WTC11 (cell line): Measurements from ENCODE around the gene FERMT3. TPM values are rescaled to one million over a fixed set of nuclear protein-coding genes. Genes with fewer than 3 reads are reported as not detected.

Source experiments
- ATAC-seq: fragments of 200-7000 bp; cut with Tn5 transposase; 2 replicates; pipeline ENCODE4 v1.10.0; 2021; ENCODE audit warnings: mild to moderate bottlenecking, moderate library complexity
- CTCF ChIA-PET: fragments of 300-600 bp; sonication (Branson Sonifier 250); formaldehyde crosslinking; loops from one replicate; lab custom pipeline; 2021; ENCODE audit warnings: antibody characterized with exemption; lab: Charles Lee
- POLR2A ChIA-PET: fragments of 350-600 bp; sonication (Branson Sonifier 250); formaldehyde crosslinking; loops from one replicate; lab custom pipeline; 2021; ENCODE audit warnings: antibody characterized with exemption; lab: Charles Lee
- DNase-seq: peaks from one replicate; pipeline ENCODE4 v3.0.0; 2021; ENCODE audit warnings: low spot score
- H3K27ac Mint-ChIP-seq: 2 replicates; pipeline ENCODE4 v1.8.0; 2021; ENCODE audit warnings: mixed read lengths
- H3K27me3 Mint-ChIP-seq: 2 replicates; pipeline ENCODE4 v1.8.0; 2021; ENCODE audit warnings: low read depth, mild to moderate bottlenecking, moderate library complexity, mixed read lengths
- H3K36me3 Mint-ChIP-seq: 2 replicates; pipeline ENCODE4 v1.8.0; 2021; ENCODE audit warnings: mixed read lengths
- H3K4me1 Mint-ChIP-seq: 2 replicates; pipeline ENCODE4 v1.8.0; 2022; ENCODE audit warnings: mixed read lengths
- H3K4me3 Mint-ChIP-seq: 2 replicates; pipeline ENCODE4 v1.8.0; 2021; ENCODE audit warnings: mild to moderate bottlenecking, moderate library complexity, mixed read lengths
- H3K9me3 Mint-ChIP-seq: 2 replicates; pipeline ENCODE4 v1.8.0; 2021; ENCODE audit warnings: mixed read lengths
- ATF2 ChIP-seq: sonication (generic); formaldehyde crosslinking; IDR thresholded peaks from 2 replicates; pipeline ENCODE4 v1.8.1; 2022; ENCODE audit warnings: low read depth, missing genetic modification reagents, borderline replicate concordance
- E2F1 ChIP-seq: sonication (generic); formaldehyde crosslinking; IDR thresholded peaks from 2 replicates; pipeline ENCODE4 v1.8.0; 2022; ENCODE audit warnings: mild to moderate bottlenecking, missing genetic modification reagents
- ELF4 ChIP-seq: sonication (generic); formaldehyde crosslinking; IDR thresholded peaks from 2 replicates; pipeline ENCODE4 v1.8.1; 2022; ENCODE audit warnings: low read depth, mild to moderate bottlenecking, moderate library complexity, missing genetic modification reagents
- ERG ChIP-seq: fragments of 250-450 bp; sonication (Bioruptor Pico); IDR thresholded peaks from 2 replicates; pipeline ENCODE4 v1.8.0; 2021; ENCODE audit warnings: mild to moderate bottlenecking
- ETV6 ChIP-seq: sonication (generic); formaldehyde crosslinking; IDR thresholded peaks from 2 replicates; pipeline ENCODE4 v1.8.1; 2022; ENCODE audit warnings: mild to moderate bottlenecking, missing genetic modification reagents
- KAT7 ChIP-seq: sonication (generic); formaldehyde crosslinking; IDR thresholded peaks from 2 replicates; pipeline ENCODE4 v1.8.1; 2023; ENCODE audit warnings: missing genetic modification reagents, mild to moderate bottlenecking, borderline replicate concordance
- MXD4 ChIP-seq: fragments of 250-450 bp; sonication (Bioruptor Pico); IDR thresholded peaks from 2 replicates; pipeline ENCODE4 v1.8.0; 2021; ENCODE audit warnings: mild to moderate bottlenecking, moderate library complexity, borderline replicate concordance
- NR2C2 ChIP-seq: sonication (generic); formaldehyde crosslinking; IDR thresholded peaks from 2 replicates; pipeline ENCODE4 v1.8.0; 2022; ENCODE audit warnings: mild to moderate bottlenecking, missing genetic modification reagents
- RELA ChIP-seq: sonication (generic); formaldehyde crosslinking; IDR thresholded peaks from 2 replicates; pipeline ENCODE4 v1.8.1; 2022; ENCODE audit warnings: missing genetic modification reagents, mild to moderate bottlenecking, borderline replicate concordance
- RORB ChIP-seq: fragments of 250-450 bp; sonication (Bioruptor Pico); IDR thresholded peaks from 2 replicates; pipeline ENCODE4 v1.9.0; 2021; ENCODE audit warnings: mild to moderate bottlenecking
- ZNF219 ChIP-seq: sonication (generic); formaldehyde crosslinking; IDR thresholded peaks from 2 replicates; pipeline ENCODE4 v1.8.0; 2023; ENCODE audit warnings: missing genetic modification reagents, mild to moderate bottlenecking, borderline replicate concordance
- ZNF416 ChIP-seq: fragments of 250-450 bp; sonication (Bioruptor Pico); IDR thresholded peaks from 2 replicates; pipeline ENCODE4 v1.9.0; 2021; ENCODE audit warnings: mild to moderate bottlenecking, inconsistent platforms
- ZNF423 ChIP-seq: fragments of 250-450 bp; sonication (Bioruptor Pico); IDR thresholded peaks from 2 replicates; pipeline ENCODE4 v2.1.2; 2022; ENCODE audit warnings: mild to moderate bottlenecking, moderate library complexity
- ZNF512 ChIP-seq: sonication (generic); formaldehyde crosslinking; IDR thresholded peaks from 2 replicates; pipeline ENCODE4 v1.8.1; 2022; ENCODE audit warnings: missing genetic modification reagents, borderline replicate concordance
- total RNA-seq: library from RNA; stranded (reverse); gene quantifications from 3 replicates; pipeline ENCODE4 v1.2.3, GENCODE V29; 2021
- TF ChIP-seq, protein P1 (sequence below): sonication (generic); formaldehyde crosslinking; IDR thresholded peaks from 2 replicates; pipeline ENCODE4 v1.8.1; 2023; ENCODE audit warnings: mild to moderate bottlenecking, missing genetic modification reagents, moderate library complexity
- TF ChIP-seq, protein P2 (sequence below): sonication (generic); formaldehyde crosslinking; IDR thresholded peaks from 2 replicates; pipeline ENCODE4 v1.8.0; 2022; ENCODE audit warnings: mild to moderate bottlenecking, missing genetic modification reagents
- TF ChIP-seq, protein P3 (sequence below): fragments of 250-450 bp; sonication (Bioruptor Pico); conservative IDR thresholded peaks from 2 replicates; pipeline ENCODE4 v1.9.0; 2021; ENCODE audit warnings: mild to moderate bottlenecking
- TF ChIP-seq, protein P4 (sequence below): sonication (generic); formaldehyde crosslinking; IDR thresholded peaks from 2 replicates; pipeline ENCODE4 v1.8.1; 2023; ENCODE audit warnings: mild to moderate bottlenecking, missing genetic modification reagents, borderline replicate concordance

Gene FERMT3
- total RNA-seq, 1 experiment from 2014 or later = 3.8 TPM

DNA sequence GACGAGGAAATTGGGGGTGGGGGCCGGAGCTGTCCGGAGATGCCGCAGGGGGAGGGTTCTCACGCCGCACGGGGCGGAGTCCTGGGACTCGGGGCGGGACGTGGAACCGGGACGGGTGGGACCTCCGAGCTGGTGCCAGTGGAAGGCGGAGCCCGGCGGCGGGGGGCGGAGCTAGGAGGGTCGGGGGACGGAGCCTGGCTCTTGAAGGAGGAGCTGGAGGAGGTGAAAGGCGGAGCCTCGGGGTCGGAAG is 34.6 kb downstream of the FERMT3 start:
- Mint-ChIP-seq H3K4me1 (peaks cover 30% of the 10 kb centered on the region), H3K27ac (peak overlapping the region; percentile 100; the same call in 1 of the 2 replicates), H3K36me3 (peaks cover 12% of the 10 kb centered on the region), H3K4me3 (peak overlapping the region; percentile 88), H3K9me3 (no peaks in the 10 kb centered on the region), H3K27me3 (no peaks in the 10 kb centered on the region)
- DNase-seq (no peak), ATAC-seq (peak; percentile 85)
- TF ChIP-seq MXD4 (CRISPR knock-in tag) = no peak
- TF ChIP-seq, protein P1, sequence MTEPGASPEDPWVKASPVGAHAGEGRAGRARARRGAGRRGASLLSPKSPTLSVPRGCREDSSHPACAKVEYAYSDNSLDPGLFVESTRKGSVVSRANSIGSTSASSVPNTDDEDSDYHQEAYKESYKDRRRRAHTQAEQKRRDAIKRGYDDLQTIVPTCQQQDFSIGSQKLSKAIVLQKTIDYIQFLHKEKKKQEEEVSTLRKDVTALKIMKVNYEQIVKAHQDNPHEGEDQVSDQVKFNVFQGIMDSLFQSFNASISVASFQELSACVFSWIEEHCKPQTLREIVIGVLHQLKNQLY (CRISPR knock-in tag) = no peak
- TF ChIP-seq RORB (CRISPR knock-in tag) = no peak
- ChIA-PET POLR2A (interaction anchor here (0.5 to 1.5 kb wide), 11 partner anchors 9 to 89 kb away, joined by 3 to 9 read pairs (median 4); partner anchors contain the start of genes PLCB3, PRDX5, STIP1 and TRMT112), CTCF (interaction anchor here (0.6 to 3.8 kb wide), 14 partner anchors 10 to 322 kb away, joined by 3 to 50 read pairs (median 4); partner anchors contain the start of genes ESRRA, NUDT22, PLCB3 and PRDX5)

DNA sequence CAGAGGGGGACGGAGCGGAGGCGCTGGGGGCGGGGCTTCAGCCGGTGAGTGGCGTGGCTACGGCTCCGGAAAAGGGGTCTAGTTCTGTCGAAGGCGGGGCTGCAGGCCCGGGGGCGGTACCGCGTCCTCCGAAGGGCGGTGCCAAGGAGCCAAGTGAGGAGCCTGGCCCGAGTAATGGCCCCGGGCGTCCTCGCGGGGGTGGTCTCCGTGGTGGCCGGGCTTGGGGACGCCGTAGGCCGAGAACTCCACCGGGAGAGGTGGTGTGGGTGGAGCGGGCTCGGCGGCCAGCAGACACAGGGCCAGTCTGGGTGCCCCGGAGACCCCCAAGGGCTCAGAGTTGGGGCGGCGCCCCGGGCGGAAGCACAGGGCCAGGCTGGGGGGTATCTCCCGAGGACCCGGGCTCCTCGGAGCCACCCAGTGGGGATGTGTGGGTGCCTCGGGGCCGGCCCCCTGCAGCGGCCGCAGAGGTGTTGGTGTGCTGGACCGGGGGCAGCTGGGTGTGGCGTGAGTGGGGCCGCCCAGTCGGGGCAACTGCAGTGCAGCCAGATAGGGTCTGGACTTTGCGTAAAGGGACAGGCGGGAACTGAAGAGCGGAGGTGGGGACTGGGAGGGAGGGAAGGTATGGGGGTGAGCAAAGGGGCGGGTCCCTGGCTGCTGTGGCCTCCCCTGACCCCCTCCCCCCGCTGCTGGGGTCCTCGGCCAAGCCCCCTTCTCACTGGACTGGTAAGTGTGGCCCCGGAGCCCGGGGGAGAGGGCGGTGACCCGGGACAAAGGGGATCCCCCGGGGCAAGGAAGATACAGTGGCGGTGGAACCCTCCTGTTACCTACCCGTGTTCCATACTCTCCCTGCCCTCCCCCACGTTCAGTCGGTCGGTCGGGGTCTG is 35.2 kb downstream of the FERMT3 start:
- ATAC-seq = peak; percentile 11
- ChIA-PET POLR2A (interaction anchor here (0.5 to 1.5 kb wide), 12 partner anchors 8 to 89 kb away, joined by 3 to 9 read pairs (median 4); partner anchors contain the start of genes PLCB3, PRDX5, STIP1 and TRMT112), CTCF (interaction anchor here (0.6 to 3.8 kb wide), 16 partner anchors 9 to 322 kb away, joined by 3 to 50 read pairs (median 5); partner anchors contain the start of genes ESRRA, NUDT22, PLCB3 and PRDX5)
- H3K4me3 Mint-ChIP-seq = peak overlapping the region; percentile 88
- H3K4me1 Mint-ChIP-seq = peaks cover 30% of the 10 kb centered on the region
- no peaks in the 10 kb centered on the region for H3K27me3 Mint-ChIP-seq
- peak; percentile 100 for DNase-seq
- no peaks in the 10 kb centered on the region for H3K9me3 Mint-ChIP-seq
- H3K27ac Mint-ChIP-seq = peak overlapping the region; percentile 86; the same call in 1 of the 2 replicates
- peaks cover 12% of the 10 kb centered on the region for H3K36me3 Mint-ChIP-seq
- TF ChIP-seq, protein P2, sequence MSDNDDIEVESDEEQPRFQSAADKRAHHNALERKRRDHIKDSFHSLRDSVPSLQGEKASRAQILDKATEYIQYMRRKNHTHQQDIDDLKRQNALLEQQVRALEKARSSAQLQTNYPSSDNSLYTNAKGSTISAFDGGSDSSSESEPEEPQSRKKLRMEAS = no peak
- no peak for TF ChIP-seq NR2C2 (CRISPR knock-in tag)
- TF ChIP-seq ZNF219 (CRISPR knock-in tag) = no peak
- TF ChIP-seq, protein P1 (CRISPR knock-in tag) = no peak
- TF ChIP-seq ETV6 (CRISPR knock-in tag) = no peak
- peak; percentile 68; the same call in 1 of the 2 replicates for TF ChIP-seq KAT7 (CRISPR knock-in tag)
- TF ChIP-seq ZNF512 (CRISPR knock-in tag) = no peak
- 0 out of 2 replicates have a peak, but pooled peaks have one; percentile 29 for TF ChIP-seq RELA (CRISPR knock-in tag)
- TF ChIP-seq, protein P3, sequence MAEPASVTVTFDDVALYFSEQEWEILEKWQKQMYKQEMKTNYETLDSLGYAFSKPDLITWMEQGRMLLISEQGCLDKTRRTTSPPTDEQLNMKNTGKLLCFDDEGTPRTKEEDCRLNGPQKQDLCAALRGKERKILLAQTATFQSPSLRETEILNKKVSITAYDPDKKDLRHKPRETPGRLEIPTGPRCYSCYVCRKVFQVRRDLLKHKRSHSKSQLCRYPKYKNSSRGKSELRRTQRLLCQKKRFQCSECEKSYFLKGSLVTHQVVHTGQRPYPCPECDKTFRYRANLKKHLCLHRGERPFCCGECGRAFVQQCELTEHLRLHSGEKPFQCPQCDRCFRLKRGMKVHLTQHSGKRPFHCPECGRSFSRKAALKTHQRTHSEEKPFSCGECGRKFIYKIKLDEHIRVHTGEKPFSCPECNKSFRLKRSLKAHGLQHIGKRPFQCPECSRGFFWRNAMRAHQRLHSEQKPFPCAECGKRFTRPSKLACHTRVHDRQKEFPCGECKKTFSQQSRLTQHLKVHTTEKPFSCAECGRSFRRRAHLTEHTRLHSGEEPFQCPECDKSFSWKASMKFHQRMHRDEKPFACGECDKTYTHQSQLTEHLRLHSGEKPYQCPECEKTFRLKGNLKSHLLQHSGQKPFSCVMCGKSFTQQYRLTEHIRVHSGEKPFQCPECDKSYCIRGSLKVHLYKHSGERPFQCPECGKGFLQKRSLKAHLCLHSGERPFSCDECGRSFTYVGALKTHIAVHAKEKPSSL (CRISPR knock-in tag) = no peak
- no peak for TF ChIP-seq ATF2 (CRISPR knock-in tag)
- TF ChIP-seq, protein P4, sequence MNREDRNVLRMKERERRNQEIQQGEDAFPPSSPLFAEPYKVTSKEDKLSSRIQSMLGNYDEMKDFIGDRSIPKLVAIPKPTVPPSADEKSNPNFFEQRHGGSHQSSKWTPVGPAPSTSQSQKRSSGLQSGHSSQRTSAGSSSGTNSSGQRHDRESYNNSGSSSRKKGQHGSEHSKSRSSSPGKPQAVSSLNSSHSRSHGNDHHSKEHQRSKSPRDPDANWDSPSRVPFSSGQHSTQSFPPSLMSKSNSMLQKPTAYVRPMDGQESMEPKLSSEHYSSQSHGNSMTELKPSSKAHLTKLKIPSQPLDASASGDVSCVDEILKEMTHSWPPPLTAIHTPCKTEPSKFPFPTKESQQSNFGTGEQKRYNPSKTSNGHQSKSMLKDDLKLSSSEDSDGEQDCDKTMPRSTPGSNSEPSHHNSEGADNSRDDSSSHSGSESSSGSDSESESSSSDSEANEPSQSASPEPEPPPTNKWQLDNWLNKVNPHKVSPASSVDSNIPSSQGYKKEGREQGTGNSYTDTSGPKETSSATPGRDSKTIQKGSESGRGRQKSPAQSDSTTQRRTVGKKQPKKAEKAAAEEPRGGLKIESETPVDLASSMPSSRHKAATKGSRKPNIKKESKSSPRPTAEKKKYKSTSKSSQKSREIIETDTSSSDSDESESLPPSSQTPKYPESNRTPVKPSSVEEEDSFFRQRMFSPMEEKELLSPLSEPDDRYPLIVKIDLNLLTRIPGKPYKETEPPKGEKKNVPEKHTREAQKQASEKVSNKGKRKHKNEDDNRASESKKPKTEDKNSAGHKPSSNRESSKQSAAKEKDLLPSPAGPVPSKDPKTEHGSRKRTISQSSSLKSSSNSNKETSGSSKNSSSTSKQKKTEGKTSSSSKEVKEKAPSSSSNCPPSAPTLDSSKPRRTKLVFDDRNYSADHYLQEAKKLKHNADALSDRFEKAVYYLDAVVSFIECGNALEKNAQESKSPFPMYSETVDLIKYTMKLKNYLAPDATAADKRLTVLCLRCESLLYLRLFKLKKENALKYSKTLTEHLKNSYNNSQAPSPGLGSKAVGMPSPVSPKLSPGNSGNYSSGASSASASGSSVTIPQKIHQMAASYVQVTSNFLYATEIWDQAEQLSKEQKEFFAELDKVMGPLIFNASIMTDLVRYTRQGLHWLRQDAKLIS (CRISPR knock-in tag) = no peak
- TF ChIP-seq ELF4 = no peak
- TF ChIP-seq ZNF416 (CRISPR knock-in tag) = no peak
- no peak for TF ChIP-seq E2F1 (CRISPR knock-in tag)
- peak; percentile 60; the same call in 1 of the 2 replicates for TF ChIP-seq ZNF423 (CRISPR knock-in tag)
- TF ChIP-seq ERG = no peak
